HG03159 (cell line): ENCODE measurements around the gene ARHGAP24.
"Not testable (repeated sequence)": the region's sequence is repeated elsewhere in the genome, so short reads cannot be mapped to it uniquely, and the experiment has no call there.

Source experiments
- ATAC-seq: cut with Tn5 transposase; IDR thresholded peaks from one replicate; pipeline ENCODE4 v1.9.1; 2021; ENCODE audit warnings: mild to moderate bottlenecking, moderate library complexity; ENCODE audit not compliant: unreplicated experiment

The ARHGAP24 gene

DNA sequence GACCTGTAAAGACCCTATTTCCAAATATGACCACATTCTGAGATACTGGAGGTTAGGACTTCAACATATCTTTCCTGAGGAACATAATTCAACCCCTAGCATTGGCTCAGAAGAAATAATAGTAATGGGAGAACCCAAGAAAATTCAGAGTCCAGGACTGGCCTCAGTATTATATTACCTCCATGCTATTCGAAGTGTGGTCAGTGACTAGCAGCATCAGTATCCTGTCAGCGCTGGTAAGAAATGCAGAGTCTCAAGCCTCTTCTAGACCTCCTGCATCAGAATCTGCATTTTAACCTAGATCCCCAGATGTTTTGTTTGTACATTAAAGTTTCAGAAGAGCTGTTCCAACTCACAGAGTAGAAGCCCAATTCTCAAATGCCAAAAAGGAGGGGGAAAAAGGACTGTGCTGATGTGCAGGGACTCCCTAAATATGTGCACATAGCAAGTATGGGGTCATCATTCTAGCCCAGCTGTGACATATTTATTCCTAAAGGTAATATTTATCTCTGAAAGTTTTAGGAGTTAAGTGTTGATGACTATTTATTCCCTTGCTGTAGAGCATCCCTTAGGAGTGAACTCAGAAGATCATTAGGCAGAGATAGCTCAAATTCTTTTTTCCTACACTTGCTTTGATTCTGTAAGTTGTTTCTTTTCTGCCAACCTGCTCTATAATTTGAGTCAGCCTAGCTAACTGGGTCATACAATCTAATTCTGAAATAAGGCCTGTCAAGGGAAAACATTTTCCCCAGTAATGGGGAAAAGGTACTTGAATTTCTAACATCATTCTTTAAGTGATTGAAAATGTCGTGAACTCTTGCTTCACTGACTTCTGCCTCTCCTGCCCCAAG is 361.9 kb downstream of the ARHGAP24 start:
- no peak for ATAC-seq

DNA sequence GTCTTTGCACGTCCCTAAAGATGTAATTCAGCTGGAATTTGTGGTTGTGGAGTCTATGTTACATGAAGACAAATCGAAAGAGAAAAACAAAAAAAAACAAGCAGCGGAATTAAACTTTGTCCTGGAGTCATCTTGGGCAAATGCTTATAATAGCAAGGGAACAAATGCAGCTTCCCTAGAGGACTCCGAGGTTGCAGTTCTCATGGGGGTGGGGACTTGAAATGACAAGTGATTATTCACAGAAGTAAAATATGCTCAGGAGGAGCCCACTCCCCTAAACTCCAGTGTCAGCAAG is 362.4 kb downstream of the ARHGAP24 start:
- ATAC-seq: no peak

DNA sequence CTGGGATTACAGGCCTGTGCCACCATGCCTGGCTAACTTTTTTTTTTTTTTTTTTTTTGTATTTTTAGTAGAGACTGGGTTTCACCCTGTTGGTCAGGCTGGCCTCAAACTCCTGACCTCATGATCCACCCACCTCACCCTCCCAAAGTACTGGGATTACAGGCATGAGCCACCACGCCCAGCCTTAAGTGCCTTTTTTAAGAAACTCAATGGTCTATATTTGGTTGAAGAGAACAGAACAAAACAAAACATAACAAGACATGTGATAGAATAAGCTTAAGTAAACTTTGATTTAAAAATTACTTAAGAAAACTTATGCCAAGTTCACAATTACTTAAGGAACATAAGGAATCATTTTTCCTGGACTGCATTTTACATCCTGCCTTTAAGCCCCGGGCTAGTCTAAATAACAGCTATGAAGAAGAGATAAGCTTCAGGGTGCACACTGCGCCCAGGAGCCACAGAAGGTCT is 365.1 kb downstream of the ARHGAP24 start:
- ATAC-seq: not testable (repeated sequence)

DNA sequence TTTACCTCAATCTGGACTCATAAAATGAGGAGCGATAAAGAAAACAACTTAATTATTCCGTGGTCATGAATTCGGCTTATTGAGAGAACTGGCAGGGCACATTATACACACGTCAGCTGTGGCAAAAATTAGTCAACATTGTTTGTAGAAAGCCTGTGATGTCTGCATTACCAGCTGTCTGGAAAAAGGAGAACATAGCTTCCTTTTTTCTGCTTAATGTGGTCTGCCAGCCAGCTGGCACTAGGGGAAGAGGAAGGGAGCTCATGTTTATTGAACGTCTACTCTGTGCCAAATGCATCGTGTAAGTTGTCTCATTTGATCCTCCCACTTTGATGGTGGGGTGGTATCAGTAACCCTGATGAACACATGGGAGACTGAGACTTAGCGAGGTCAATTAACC is 367.6 kb downstream of the ARHGAP24 start:
- no peak for ATAC-seq

DNA sequence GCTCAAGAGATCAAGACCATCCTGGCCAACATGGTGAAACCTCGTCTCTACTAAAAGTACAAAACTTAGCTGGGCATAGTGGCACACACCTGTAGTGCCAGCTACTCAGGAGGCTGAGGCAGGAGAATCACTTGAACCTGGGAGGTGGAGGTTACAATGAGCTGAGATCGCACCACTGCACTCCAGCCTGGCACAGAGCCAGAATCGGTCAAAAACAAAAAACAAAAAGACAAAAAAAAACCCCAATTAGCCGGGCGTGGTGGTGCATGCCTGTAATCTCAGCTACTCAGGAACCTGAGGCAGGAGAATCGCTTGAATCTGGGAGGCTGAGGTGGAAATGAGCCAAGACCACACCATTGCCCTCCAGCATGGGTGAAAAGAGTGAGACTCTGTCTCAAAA is 378.8 kb downstream of the ARHGAP24 start:
- not testable (repeated sequence) for ATAC-seq

DNA sequence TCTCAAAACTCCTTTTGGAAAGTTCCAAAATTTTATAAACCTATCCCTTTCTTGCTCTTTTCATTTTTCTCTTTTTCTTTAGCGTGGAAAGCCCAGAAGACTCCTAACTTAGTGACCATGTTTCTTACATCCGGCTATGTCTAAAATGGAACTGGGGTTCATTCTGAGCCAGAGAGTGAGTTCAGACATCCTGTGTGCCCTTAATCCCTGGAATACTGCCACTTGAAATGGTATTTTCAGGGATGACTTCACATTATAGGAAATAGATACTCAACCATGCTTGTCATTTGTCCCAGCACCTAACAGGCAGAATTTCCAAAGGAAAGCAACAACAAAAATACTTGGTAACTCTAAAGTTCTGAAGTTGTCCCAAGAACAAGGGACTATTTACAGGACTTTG is 379.6 kb downstream of the ARHGAP24 start:
- no peak for ATAC-seq

DNA sequence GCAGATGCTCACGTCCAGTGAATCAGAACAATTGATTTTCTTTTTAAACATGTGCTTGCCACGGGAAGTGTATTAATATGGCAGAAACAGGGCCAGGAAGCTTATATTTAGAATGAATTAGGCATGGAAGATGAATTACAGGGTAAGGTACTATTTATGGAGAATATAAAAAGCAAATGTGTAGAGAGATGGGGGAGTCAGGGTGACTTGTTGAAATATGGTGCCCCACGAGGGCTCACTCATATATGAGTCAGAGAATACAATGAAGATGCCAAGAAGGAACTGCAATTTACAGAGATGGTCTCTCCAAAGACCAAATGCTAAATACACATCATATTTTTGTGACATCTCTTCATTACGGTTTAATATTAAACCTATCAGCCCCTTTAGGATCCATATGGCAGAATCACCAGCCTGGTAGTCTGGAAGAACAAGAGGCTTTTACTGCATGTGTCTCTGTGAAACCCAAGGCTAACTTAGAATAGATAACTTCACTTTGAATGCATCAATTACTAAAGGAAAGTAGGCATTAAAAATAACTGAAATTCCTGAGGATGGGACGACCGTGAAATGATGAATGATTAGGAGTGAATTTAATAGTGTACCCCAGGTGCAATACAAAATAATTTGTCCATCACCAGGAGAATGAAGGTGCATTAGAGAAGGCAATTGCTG is 385.3 kb downstream of the ARHGAP24 start:
- no peak for ATAC-seq

DNA sequence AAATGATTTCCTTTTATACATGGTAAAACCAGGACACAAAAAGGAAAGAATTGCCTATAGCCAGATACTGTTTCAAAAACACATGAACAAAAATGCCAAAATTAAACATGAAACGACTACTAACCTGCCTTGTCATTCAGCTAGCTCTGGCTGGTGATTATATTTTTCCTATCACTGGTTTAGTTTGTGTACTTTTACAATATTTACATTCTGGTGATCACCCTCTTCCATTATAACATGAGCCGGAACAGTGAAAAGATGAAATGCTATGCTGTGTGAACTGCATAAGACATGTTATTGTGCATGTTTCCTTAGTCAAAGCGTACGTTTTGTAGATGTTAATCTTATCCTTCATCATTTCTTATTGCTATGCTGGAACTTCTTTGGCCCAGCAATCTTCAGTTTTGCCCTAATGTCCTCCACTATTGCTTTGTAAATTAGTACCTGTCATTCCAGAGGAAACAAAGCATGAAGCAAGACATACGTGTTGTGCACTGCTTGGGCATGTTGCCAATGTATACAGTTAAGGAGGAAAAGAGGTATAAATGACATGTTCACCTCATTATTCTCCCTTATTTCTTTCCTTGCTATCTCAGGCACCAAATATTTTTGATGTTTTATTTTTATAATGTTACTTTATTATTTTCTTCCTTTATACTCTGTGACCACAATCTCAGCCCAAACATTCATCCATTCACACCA is 386.3 kb downstream of the ARHGAP24 start:
- no peak for ATAC-seq

DNA sequence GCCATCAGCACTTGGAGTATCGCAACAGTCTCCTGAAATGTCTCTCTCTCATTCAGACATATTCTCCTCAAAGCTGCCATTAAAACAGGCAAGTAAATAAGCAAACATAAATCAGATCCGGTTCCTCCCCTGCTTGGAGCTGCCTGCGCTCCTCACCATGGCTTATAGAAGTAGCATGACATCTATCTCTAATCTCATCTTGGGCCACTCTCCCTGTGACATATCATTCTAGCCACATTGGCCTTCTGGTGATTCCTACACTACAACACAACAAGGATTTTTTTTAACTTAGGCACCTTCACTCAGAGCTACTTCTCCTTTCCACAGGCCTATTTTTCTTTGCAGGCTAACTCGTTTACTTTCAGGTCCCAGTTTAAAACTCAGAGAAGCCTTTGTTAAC is 387.9 kb downstream of the ARHGAP24 start:
- ATAC-seq: no peak

DNA sequence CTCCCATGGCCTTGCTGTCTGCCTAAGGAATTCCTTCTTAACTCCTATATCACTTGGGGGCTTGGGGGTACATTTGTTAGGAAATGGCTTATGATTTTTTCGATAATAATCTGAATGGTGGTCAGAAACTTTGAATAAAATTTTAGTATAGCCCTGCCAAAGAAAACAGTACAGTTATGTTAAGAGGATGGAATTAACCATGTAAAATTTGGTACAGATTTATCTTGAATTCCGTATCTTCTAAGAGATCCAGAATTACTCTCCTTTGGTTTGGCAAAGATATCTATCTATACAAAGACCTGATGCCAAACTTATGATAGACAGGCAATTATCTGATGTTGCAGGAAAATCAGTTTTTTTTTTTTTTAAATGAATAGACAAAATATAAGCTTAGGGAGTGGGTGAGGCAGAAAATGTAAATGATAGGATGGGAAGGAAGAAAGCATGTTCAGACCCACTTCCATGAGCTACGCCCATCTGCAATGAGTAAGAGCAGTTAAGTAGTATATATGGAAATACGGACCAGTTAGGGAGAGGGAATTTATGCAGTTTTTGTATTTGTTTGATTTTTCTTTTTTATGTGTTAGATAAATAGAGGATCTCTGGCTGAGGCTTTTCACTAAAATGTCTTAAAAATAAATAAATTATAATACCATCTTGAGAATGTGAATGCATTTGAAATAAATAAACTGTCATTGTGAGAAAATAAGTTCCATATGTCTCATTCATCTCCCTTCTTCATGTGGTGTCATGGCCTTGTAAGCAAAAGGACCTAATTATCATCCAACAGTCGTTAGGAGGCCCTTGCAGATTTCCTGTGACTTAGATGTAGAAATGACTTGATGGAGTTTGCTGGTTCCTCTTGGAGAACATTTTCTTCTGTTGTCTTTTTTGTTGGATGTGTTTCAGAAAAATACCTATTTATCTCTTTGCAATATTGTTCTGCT is 389.6 kb downstream of the ARHGAP24 start:
- no peak for ATAC-seq

DNA sequence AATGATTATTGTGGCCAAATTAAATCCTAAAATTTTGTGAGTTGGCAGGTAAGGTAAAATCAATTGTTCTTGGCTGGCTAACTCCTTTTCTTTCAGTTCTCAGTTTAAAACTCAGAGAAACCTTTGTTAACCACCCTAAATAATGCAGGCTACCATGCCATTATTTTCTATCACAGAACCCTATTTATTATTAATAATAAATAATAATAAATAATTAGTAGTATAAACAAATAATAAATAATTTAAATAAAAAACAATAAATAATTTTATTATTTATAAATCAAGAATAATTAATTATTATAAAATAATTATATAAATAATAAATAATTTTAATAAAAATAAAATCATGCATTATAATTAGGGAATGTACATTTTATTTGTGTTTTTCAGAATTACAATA is 390.3 kb downstream of the ARHGAP24 start:
- no peak for ATAC-seq

DNA sequence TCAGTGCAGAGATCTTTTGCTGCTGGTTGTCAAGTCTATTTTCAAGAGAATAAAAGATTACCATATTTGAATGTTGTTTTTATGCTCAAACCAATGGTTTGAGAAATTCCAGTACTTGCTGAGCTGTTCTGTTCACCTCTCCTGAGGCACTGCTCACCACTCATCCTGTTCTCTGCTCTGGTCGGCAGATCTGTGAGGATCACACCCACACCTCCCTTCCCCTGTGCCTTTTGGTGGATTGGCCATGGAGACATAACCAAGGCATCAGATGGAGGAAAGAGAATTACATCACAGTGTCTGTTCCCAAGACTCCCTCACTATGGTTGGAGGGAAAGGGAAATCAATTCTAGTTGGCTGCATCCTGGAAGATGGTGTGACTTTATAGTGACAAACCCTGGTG is 391.6 kb downstream of the ARHGAP24 start:
- ATAC-seq: no peak

DNA sequence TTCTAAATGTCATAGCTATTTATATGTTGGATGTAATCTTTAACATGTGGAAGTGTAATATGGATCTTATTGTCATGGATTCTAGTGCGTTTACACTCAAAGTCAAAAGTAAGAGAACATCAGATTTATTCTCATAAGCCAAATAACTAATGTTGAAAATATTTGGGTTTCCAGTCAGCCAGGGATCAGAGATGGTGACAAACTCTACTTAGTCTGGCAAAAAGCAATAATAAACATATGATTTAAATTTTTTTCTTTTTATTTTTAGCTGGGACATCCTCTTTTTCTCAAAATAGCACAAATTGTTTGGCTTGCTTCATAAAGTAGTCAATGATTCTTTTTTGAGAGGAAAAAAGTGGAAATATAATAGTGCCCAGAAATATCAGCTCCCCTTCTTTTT is 392.3 kb downstream of the ARHGAP24 start:
- no peak for ATAC-seq

DNA sequence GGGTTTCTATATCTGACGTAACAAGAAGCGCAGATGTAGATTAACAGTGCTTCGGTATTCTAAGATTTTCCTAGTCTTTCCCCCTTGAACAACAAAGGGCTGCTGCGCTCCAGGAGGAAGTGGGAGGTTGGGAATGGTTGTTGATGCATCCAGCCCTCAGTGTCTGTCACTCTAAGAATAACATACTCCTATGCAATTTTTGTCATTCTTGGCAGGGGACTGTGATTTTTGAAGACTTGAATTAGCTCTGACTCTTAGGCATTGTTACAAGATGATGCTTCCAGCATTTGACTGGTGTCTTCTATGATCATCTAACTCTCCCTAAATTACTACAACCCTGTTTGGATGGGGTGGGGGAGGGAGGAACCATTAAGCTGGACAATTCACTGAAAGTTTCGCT is 394.2 kb downstream of the ARHGAP24 start:
- no peak for ATAC-seq

DNA sequence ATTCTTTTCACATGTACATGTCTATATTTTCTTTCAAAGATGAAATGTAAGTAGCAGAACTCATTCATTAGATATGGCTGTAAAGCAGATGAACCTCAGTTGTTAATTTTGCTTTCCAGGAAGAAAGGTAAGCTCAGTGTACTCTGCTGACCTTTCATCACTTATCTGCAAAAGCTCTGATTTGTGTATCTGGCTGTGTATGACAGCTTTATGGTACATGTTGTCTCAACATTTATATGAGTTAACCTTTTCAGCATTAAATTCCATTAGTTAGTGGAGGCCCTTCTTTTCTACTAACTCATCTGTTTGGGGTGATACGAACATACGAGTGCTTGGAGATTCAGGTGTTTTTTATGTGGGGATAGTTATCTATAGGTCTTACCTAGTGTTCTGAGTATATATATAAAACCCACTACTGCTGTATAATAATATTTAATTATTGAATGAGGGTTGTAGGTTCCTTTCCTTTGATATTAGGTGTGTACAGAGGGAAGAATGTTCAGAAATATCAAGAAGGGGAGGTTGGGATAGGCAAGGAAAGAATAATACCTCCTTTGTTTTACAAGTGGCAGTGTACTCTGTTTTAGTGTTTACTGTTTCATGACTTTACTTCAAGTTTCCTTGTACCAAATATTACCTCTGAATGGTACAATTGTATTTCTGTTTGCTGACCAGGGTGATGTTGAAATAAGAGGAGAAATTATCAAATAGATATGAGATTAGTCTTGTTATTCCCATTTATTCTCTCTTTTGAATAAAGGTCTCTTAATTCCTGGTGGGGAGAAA is 395.5 kb downstream of the ARHGAP24 start:
- no peak for ATAC-seq

DNA sequence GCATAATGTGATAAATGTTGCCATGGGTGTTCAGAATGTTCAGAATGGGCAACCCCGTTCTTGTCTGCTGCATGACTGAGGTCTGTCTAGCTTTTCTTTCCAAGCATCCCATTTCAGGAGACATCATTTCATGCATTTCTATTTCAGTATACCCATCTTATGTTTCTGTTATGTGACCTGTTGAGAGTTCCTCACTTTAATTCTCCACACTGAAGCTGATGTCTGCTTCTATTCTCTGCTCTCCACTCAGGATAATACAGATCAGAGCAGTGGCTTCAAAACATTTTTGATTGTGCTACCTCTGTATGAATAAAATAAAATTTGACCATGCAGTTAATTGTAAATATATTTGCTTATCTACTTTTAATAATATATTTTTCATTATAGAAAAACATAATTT is 398.6 kb downstream of the ARHGAP24 start:
- no peak for ATAC-seq

DNA sequence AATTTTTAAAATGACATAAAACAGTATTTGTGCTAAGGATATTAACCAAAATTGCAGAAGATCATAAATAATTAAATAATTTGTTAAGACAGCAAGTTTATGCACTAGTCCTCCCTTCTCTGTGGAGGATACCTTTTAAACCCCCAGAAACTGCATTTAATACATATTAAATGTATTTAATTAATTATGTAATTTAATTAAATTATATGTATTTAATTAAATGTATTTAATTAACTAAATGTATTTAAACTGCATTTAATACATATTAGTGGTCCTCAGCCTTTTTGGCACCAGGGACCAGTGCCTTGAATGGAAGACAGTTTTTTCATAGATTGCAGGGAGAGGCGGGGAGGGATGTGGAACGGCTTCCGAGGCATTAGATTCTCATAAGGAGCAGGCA is 404.6 kb downstream of the ARHGAP24 start:
- ATAC-seq: no peak

DNA sequence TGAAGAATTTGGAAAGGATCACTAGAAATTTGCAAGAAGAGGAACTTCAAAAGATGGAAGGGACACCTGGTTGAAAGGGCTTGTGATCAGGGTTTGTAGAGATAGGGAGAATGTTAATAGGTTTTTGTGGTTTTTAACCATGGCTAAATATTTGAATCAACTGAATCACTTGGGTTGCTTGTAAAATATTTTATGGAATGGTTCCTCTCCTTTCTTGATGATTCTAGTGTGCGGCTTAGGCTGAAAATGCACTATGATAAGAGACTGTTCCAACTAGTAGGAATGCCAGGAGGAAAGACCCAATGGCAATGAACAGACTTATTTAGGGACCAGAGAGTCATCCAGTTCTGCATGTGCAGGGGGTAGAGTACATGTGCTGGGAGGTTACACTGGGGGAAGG is 408.2 kb downstream of the ARHGAP24 start:
- ATAC-seq: no peak

DNA sequence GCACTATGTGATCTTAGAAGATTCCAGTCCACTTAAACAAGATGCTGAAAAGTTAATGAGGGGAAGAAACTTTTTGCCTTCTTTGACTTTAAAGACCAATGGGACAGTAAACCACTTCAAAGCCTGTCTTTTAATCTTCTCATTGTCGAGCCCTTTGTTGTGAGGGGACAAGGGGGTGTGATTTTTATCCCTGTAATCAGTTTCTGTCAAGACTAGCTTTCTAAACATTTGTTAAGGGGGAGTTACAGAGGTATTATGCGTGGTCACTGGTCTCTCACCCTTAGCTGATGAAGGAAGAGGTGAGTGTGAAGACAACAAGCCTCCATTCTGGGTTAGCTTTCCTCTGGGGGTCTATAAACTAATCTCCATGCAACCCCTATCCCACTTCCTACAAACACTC is 409.3 kb downstream of the ARHGAP24 start:
- ATAC-seq: no peak

DNA sequence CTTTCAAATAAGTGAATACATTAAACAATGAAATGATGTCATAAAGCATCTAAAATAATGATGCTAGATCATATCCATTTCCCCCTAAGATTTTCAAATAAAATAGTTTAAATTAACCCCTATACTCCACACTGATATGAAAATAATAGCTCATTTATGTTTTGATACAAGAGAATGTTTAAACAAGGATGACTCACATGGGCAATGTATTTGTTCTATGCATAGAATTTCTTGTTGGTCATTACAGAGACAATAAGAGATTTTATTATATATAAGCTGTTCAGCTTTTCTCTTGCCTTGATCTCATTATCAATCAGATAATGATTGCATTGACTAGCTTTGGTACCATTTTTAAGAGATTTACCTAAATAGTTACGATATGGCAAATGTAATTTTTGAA is 411.7 kb downstream of the ARHGAP24 start:
- ATAC-seq: no peak
